GOT3 (cell line): ENCODE measurements around the gene GRK7.
"Not testable (repeated sequence)": the region's sequence is repeated elsewhere in the genome, so short reads cannot be mapped to it uniquely, and the experiment has no call there.

ENCODE experiments used
- DNase-seq: peaks from one replicate; lab custom pipeline; 2025; ENCODE audit warnings: mixed read lengths; lab: John Stamatoyannopoulos, UW

The GRK7 gene

GRCh38 chr3:141762552-141762951 lies 656 bp upstream of the GRK7 start:
- not testable (repeated sequence) for DNase-seq

- DNase-seq = no peak
Measured at GRCh38 chr3:141764045-141764444, 837 bp downstream of the GRK7 start.

- DNase-seq = no peak
Measured at GRCh38 chr3:141764465-141764864, 1.3 kb downstream of the GRK7 start.

- no peak for DNase-seq
Measured at GRCh38 chr3:141764986-141765385, 1.8 kb downstream of the GRK7 start.

GRCh38 chr3:141767066-141767465 lies 3.9 kb downstream of the GRK7 start:
- no peak for DNase-seq

GRCh38 chr3:141769221-141769894 lies 6.2 kb downstream of the GRK7 start:
- DNase-seq = no peak

GRCh38 chr3:141773676-141774075 lies 10.5 kb downstream of the GRK7 start:
- no peak for DNase-seq

GRCh38 chr3:141776376-141776775 lies 13.2 kb downstream of the GRK7 start:
- no peak for DNase-seq

- DNase-seq = no peak
Measured at GRCh38 chr3:141776885-141777284, 13.7 kb downstream of the GRK7 start.

GRCh38 chr3:141777957-141778813 lies 15.0 kb downstream of the GRK7 start:
- no peak for DNase-seq

- DNase-seq = no peak
Measured at GRCh38 chr3:141779667-141780066, 16.5 kb downstream of the GRK7 start.

- DNase-seq = no peak
Measured at GRCh38 chr3:141782386-141782932, 19.3 kb downstream of the GRK7 start.

- no peak for DNase-seq
Measured at GRCh38 chr3:141783632-141784031, 20.4 kb downstream of the GRK7 start.

GRCh38 chr3:141784096-141784495 lies 20.9 kb downstream of the GRK7 start:
- DNase-seq = no peak

GRCh38 chr3:141784531-141784930 lies 21.3 kb downstream of the GRK7 start:
- no peak for DNase-seq

GRCh38 chr3:141788149-141788548 lies 24.9 kb downstream of the GRK7 start:
- DNase-seq = no peak

GRCh38 chr3:141788750-141789149 lies 25.5 kb downstream of the GRK7 start:
- not testable (repeated sequence) for DNase-seq

GRCh38 chr3:141789281-141789680 lies 26.1 kb downstream of the GRK7 start:
- DNase-seq = no peak

GRCh38 chr3:141790171-141790570 lies 27.0 kb downstream of the GRK7 start:
- no peak for DNase-seq

GRCh38 chr3:141792495-141792894 lies 29.3 kb downstream of the GRK7 start:
- DNase-seq = no peak

GRCh38 chr3:141793476-141794260 lies 30.5 kb downstream of the GRK7 start:
- DNase-seq = no peak

- no peak for DNase-seq
Measured at GRCh38 chr3:141795276-141795675, 32.1 kb downstream of the GRK7 start.
